ENCODE results near the gene ORM2.

GRCh38 chr9:114361542-114361941, 31.9 kb downstream of the ORM2 start:
- TF ChIP-seq, protein P1, sequence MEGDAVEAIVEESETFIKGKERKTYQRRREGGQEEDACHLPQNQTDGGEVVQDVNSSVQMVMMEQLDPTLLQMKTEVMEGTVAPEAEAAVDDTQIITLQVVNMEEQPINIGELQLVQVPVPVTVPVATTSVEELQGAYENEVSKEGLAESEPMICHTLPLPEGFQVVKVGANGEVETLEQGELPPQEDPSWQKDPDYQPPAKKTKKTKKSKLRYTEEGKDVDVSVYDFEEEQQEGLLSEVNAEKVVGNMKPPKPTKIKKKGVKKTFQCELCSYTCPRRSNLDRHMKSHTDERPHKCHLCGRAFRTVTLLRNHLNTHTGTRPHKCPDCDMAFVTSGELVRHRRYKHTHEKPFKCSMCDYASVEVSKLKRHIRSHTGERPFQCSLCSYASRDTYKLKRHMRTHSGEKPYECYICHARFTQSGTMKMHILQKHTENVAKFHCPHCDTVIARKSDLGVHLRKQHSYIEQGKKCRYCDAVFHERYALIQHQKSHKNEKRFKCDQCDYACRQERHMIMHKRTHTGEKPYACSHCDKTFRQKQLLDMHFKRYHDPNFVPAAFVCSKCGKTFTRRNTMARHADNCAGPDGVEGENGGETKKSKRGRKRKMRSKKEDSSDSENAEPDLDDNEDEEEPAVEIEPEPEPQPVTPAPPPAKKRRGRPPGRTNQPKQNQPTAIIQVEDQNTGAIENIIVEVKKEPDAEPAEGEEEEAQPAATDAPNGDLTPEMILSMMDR (conservative IDR thresholded peaks at IDR 0.05; ENCODE audit: low read depth in 2 of 2) = no peak
- TF ChIP-seq, protein P2, sequence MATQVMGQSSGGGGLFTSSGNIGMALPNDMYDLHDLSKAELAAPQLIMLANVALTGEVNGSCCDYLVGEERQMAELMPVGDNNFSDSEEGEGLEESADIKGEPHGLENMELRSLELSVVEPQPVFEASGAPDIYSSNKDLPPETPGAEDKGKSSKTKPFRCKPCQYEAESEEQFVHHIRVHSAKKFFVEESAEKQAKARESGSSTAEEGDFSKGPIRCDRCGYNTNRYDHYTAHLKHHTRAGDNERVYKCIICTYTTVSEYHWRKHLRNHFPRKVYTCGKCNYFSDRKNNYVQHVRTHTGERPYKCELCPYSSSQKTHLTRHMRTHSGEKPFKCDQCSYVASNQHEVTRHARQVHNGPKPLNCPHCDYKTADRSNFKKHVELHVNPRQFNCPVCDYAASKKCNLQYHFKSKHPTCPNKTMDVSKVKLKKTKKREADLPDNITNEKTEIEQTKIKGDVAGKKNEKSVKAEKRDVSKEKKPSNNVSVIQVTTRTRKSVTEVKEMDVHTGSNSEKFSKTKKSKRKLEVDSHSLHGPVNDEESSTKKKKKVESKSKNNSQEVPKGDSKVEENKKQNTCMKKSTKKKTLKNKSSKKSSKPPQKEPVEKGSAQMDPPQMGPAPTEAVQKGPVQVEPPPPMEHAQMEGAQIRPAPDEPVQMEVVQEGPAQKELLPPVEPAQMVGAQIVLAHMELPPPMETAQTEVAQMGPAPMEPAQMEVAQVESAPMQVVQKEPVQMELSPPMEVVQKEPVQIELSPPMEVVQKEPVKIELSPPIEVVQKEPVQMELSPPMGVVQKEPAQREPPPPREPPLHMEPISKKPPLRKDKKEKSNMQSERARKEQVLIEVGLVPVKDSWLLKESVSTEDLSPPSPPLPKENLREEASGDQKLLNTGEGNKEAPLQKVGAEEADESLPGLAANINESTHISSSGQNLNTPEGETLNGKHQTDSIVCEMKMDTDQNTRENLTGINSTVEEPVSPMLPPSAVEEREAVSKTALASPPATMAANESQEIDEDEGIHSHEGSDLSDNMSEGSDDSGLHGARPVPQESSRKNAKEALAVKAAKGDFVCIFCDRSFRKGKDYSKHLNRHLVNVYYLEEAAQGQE (IDR thresholded peaks at IDR 0.05; ENCODE audit: unreplicated experiment) = no peak
- no peak for TF ChIP-seq EZH2phosphoT487 (IDR thresholded peaks at IDR 0.05; ENCODE audit: unreplicated experiment)
- no peak for TF ChIP-seq CREB1 (CRISPR knock-in tag; IDR thresholded peaks at IDR 0.05; ENCODE audit: low read depth)
- TF ChIP-seq JUNB (IDR thresholded peaks at IDR 0.05; ENCODE audit: unreplicated experiment) = no peak
- TF ChIP-seq POLR2AphosphoS5 (IDR thresholded peaks at IDR 0.05; ENCODE audit: low read depth) = no peak
- no peak for TF ChIP-seq EZH2 (IDR thresholded peaks at IDR 0.05; ENCODE audit: low read depth, unreplicated experiment)
